Activated CD8-positive, alpha-beta memory T cell treated with anti-CD3 and anti-CD28 coated beads, Interleukin-2, amount 50 U/mL, for 4 hours (primary cell): ENCODE data around the gene C3orf52.

ENCODE experiments used
- DNase-seq: peaks from one replicate; pipeline ENCODE4 v3.0.0-alpha.2; 2020

Gene C3orf52

DNA sequence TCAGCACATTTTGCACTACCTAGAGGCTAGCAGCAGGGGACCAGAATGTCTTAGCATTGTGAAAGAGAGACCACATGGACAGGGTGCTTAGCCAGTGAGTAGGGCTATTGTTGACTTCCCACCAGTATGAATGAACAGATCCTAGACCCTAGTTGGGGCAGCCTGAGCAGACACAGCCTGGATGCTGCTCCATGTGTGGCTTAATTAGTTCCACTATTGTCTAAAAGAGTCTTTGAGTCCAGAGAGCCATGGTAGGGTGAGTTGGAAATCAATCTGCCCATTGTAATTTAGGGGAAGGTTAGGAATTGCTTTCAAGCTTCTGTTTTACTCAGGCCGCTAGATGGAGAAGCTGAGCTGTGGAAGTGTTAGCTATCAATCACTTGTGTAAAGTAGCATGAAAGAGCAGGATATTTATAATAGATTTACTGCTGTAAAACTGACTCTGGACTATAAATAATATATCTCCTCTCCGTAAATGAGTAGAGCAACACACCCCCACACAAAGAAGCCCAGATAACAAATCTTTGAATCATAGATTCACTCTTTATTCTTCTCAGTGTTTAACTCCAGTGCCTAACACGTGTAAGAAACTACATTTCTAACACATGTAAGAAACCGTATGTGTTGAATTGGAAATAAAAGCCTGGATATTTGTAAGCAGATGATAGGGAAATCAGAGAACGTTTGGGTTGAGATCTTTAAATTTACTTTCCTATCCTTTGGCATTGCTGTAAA is 50.9 kb downstream of the C3orf52 start:
- DNase-seq = peak; percentile 28

DNA sequence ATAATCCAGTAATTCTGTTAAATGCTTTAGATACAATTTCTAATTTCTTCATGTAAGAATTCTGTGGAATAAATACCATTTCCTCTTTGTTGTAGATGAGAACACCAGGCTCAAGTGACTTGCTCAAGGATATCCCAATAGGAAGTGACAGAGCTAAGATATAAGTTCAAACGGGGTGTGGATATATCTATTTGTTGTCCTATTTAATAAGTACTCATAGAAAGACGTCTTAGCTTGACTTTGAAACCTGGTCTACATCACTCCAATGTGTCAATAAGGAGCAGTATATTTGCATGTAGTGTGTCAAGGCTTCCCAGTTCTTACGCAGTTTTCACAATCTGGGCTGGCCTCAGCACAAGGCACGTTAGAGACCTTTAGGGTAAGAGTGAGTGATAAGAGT is 51.6 kb downstream of the C3orf52 start:
- DNase-seq = no peak

DNA sequence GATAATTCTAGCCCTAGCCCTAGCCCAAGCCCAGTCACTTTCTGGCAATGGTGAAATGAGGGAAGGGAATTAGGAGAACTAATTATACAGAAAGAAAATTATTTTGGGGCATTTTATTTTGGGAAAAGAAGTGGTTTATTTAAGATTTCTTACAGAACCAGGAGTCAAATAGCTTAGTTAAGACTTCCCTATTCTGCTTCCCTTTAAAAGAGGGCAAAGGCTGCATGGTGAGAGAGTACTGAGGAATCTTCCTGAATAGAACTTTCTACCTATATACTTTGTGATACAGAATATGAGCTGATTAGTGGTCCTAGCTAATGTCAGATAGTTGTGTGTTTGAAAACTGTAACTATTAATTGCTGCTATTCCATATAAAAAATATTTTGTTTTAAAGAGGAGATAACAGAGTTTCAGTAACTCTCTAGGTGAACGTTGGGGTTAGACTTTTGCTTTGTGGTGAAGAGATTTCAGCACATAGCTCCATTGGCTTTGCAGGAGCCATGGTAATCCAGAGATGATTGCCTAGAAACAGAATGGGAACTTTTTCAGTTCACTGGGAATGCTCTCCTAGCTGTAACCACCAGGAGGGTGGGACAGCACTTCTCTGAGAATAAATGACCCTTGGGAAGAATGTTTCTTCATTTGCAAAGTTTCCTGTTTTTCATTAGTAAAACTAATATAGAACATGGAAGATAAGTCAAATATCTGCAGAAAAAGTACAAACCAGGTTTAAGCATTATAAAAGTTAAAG is 52.2 kb downstream of the C3orf52 start:
- DNase-seq = no peak

DNA sequence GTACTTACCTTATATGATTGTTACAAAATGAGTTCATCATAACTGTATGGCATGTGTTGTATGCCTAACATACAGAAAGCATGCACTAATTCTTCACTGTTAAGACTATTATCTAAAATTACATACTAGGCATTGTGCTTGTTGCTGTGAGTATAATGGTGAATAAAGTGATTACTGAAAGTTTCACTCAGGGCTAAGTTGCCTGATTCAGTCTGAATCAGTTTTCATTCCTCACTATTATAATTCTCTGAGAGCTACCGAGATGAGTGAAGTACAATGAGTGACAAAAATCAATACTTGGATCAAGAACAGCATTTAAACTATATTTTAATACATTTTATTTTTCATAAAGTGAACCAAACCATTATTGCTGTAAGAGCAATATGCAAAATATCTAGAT is 54.4 kb downstream of the C3orf52 start:
- no peak for DNase-seq

DNA sequence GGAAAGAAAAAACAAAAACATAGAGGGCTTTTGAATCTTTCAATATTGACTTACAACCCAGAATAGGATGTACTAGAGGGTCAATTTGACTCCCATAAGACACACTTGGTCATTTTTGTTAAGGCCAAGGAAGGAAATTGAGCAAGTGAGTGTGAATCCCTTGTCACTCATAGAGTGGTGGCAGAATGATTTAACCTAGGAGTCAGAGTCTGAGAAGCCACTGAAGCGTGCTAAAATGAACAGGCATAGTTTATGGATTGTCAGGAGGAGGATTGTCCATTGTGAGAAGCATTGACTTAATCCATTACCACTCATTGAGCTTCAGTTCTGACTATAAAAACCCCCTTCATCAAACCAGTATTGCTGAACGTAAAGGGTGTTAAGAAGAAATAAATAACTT is 55.1 kb downstream of the C3orf52 start:
- DNase-seq = no peak

DNA sequence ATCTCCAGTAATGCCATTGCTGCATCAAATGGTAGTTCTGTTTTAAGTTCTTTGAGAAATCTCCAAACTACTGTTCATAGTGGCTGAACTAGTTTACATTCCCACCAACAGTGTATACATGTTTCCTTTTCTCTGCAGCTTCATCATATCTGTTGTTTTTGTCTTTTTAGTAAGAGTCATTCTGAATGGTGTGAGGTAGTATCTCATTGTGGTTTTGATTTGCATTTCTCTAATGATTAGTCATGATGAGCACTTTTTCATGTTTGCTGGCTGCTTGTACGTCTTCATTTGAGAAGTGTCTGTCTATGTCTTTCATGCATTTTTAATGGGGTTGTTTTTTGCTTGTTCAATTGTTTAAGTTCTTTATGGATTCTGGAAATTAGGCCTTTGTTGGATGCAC is 57.1 kb downstream of the C3orf52 start:
- no peak for DNase-seq

DNA sequence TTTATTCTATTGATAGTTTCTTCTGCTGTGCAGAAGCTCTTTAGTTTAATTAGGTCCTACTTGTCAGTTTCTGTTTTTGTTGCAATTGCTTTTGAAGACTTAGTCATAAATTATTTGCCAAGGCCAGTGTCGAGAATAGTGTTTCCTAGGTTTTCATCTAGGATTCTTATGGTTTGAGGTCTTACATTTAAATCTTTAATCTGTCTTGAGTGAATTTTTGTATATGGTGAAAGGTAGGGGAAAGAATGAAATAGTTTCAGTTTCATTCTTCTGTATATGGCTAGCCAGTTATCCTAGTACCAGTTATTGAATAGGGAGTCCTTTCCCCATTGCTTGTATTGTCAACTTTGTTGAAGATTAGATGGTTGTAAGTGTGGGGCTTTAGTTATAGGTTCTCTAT is 57.5 kb downstream of the C3orf52 start:
- DNase-seq = no peak

DNA sequence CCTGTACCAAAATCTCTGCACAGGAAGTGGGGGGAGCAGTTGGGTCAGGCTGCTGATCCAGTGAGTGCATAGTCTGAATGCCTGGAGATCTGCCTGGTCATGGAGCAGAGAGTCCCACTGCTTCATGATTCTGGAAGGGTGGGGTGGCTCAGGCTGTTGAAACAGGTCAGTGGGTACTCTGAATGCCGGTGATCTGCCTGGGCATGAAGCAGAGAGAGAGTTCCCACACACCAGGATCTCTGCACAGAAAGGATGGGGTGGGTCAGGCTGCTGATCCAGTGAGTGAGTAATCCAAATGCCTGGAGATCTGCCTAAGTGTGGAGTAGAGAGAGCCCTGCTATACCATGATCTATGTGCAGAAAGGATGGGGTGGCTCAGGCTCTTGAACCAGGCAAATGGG is 62.9 kb downstream of the C3orf52 start:
- no peak for DNase-seq

DNA sequence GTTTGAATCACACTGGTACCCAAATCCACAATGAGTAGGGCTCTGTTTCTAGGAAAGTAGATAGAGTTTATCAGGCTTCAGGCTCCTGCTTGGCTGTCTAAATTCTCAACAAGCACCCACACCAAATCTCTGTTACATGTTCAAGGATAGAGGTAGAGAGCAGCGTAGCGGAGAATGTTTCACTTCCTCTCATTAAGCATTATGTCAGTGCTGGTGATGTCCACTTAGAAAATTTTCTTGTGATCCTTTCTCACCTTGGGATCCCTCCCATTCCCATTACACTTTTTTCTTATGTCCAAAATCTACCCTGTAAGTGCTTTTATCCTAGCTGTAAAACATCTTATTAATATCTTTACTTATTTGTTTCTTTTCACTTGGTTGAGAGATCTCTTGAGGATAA is 81.6 kb downstream of the C3orf52 start:
- no peak for DNase-seq
